ENCODE data around the gene SYTL3. TPM values are rescaled to one million over a fixed set of nuclear protein-coding genes. Genes with fewer than 3 reads are reported as not detected.

The SYTL3 gene
- total RNA-seq, 1 experiment from 2014 or later: 14.2 TPM

GRCh38 chr6:158765499-158766068, 115.7 kb downstream of the SYTL3 start:
- TF ChIP-seq CTCF (IDR thresholded peaks at IDR 0.05; ENCODE audit: unreplicated experiment): no peak
- intact Hi-C loops (cut with micrococcal nuclease; ENCODE audit: unreplicated experiment): no loop called here
- Mint-ChIP-seq H3K4me1 (ENCODE audit: low read depth, unreplicated experiment) (peaks cover 61% of the 10 kb centered on the region), H3K4me3 (ENCODE audit: low read depth, unreplicated experiment) (no peak overlapping the region), H3K27me3 (ENCODE audit: unreplicated experiment) (no peaks in the 10 kb centered on the region), H3K27ac (ENCODE audit: unreplicated experiment) (peak overlapping the region; percentile 84), H3K36me3 (ENCODE audit: insufficient read depth, unreplicated experiment) (peaks cover 100% of the 10 kb centered on the region), H3K9me3 (ENCODE audit: low read depth, unreplicated experiment) (no peaks in the 10 kb centered on the region)
- CTCF ChIA-PET: no interaction called here
- DNase-seq: no peak
- no TSS peak for BruUV-seq (replicated peaks)

DNA sequence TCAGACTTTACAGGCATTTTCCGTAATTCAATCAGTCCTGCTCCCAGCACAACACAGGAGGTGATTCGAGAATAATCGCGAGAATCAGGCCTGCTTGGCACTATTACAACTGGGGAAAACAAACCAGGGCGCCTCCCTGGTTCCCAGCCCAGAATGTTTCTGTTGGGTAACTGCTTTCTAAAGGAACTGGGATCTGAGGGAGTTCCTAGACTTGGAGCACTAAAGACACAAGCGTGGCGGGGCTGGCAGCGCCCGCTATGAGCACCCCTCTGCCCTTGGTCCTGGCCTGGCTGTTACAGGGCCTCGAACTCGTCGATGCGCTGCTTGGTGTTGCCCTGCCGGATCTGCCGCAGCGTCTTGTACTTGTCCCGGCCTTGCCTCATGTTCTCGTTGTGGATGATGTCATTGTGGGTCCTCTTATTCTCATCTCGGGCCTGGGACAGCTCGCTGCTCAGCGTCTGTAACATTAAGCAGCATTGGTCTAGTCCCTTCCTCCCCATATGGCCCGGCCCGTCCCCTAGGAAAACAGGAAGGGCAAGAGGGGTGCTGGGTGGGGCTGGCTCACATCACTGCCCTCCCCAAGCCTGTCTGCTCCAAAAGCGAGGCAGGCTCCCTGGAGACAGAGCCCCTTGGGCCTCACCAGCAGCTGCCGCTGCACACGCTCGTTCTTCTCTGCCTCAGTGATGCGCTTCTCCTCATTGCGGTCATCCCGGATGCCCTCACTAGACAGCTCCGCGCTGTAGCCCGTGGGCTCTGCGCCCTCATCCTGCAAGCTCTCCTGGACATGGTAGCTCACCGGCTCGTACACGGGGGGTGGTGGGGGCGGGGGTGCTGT, 117.0 kb downstream of the SYTL3 start:
- intact Hi-C loops (cut with micrococcal nuclease; ENCODE audit: unreplicated experiment): no loop called here
- H3K27ac Mint-ChIP-seq (ENCODE audit: unreplicated experiment): peak overlapping the region; percentile 77

DNA sequence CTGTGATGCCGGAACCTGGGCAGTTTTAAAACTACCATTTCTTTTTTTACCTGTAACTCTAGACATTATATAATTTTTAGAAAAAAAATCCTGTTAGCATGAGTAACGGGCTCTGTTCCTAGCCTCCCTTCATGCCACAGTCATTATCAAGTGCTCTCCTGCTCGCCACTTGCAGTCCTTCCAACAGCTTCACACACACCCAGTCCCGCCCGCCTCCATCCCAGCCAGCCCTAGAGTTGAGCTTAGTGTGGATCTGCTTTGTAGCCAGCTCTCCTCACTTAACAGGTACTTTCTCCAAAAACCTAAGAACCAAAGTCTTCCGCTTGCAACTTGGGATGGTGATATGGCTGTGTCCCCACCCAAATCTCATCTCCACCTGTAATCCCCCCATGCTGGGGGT, 117.9 kb downstream of the SYTL3 start:
- intact Hi-C loops (cut with micrococcal nuclease; ENCODE audit: unreplicated experiment): no loop called here
- Mint-ChIP-seq H3K4me3 (ENCODE audit: low read depth, unreplicated experiment) (peak overlapping the region; percentile 12), H3K36me3 (ENCODE audit: insufficient read depth, unreplicated experiment) (peaks cover 100% of the 10 kb centered on the region), H3K9me3 (ENCODE audit: low read depth, unreplicated experiment) (no peaks in the 10 kb centered on the region), H3K27me3 (ENCODE audit: unreplicated experiment) (no peaks in the 10 kb centered on the region), H3K27ac (ENCODE audit: unreplicated experiment) (peak overlapping the region; percentile 77), H3K4me1 (ENCODE audit: low read depth, unreplicated experiment) (peaks cover 67% of the 10 kb centered on the region)
- CTCF ChIA-PET: no interaction called here
- TF ChIP-seq CTCF (IDR thresholded peaks at IDR 0.05; ENCODE audit: unreplicated experiment): no peak
- no peak for DNase-seq
- no TSS peak for BruUV-seq (replicated peaks)

More for the DNA sequence above, 117.0 kb downstream of the SYTL3 start:
- Mint-ChIP-seq H3K4me3 (ENCODE audit: low read depth, unreplicated experiment) (peak overlapping the region; percentile 12), H3K4me1 (ENCODE audit: low read depth, unreplicated experiment) (peaks cover 67% of the 10 kb centered on the region), H3K36me3 (ENCODE audit: insufficient read depth, unreplicated experiment) (peaks cover 100% of the 10 kb centered on the region), H3K9me3 (ENCODE audit: low read depth, unreplicated experiment) (no peaks in the 10 kb centered on the region), H3K27me3 (ENCODE audit: unreplicated experiment) (no peaks in the 10 kb centered on the region)
- BruUV-seq (replicated peaks): no TSS peak
- TF ChIP-seq CTCF (IDR thresholded peaks at IDR 0.05; ENCODE audit: unreplicated experiment): no peak
- no peak for DNase-seq
- CTCF ChIA-PET: interaction anchor here (0.5 kb wide), 1 partner anchor 69 kb away, joined by 5 read pairs; no protein-coding TSS in a partner anchor

GRCh38 chr6:158768436-158768835, 118.6 kb downstream of the SYTL3 start:
- BruUV-seq (replicated peaks): no TSS peak
- peak overlapping the region; percentile 77 for H3K27ac Mint-ChIP-seq (ENCODE audit: unreplicated experiment)
- CTCF ChIA-PET: no interaction called here

More at GRCh38 chr6:158768436-158768835, 118.6 kb downstream of the SYTL3 start:
- intact Hi-C loops (cut with micrococcal nuclease; ENCODE audit: unreplicated experiment): no loop called here
- Mint-ChIP-seq H3K4me3 (ENCODE audit: low read depth, unreplicated experiment) (no peak overlapping the region), H3K9me3 (ENCODE audit: low read depth, unreplicated experiment) (no peaks in the 10 kb centered on the region), H3K27me3 (ENCODE audit: unreplicated experiment) (no peaks in the 10 kb centered on the region), H3K36me3 (ENCODE audit: insufficient read depth, unreplicated experiment) (peaks cover 100% of the 10 kb centered on the region), H3K4me1 (ENCODE audit: low read depth, unreplicated experiment) (peaks cover 69% of the 10 kb centered on the region)
- no peak for TF ChIP-seq CTCF (IDR thresholded peaks at IDR 0.05; ENCODE audit: unreplicated experiment)
- DNase-seq: no peak

Data from Calu3 (cell line).